ENCODE results near the gene SGTA.
"Not testable (repeated sequence)": the region's sequence is repeated elsewhere in the genome, so short reads cannot be mapped to it uniquely, and the experiment has no call there.

DNA sequence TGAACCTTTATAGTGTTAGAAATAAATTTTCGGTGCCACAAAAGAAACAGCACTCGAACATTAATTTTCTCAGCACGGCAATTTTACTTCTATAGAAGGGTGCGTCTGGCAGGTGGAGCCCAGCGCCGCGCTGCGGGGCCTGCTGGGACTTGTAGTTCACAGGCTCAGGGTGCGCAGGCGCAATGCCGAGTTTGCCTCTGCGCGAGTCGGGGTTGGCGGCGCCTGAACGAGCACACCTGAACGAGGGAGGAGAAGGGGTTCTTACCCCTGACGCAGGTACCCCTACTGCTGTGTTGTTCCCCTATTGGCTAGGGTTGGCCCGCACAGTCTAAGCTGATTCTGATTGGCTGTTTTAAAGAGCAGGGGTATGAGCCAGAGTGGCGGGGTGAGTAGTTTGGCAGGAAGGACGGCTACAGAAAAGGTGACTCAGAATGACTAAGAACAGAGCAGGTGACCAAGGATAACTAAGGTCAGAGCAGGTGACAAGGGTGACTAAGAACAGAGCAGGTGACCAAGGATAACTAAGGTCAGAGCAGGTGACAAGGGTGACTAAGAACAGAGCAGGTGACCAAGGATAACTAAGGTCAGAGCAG is 34.3 kb upstream of the SGTA start:
- not testable (repeated sequence) for TF ChIP-seq POLR2A (IDR thresholded peaks at IDR 0.05; ENCODE audit: control extremely low read depth in 1 of 2, low read depth in 2 of 2, low read length in 2 of 2); CTCF (IDR thresholded peaks at IDR 0.05; ENCODE audit: control extremely low read depth in 1 of 3, insufficient read depth in 1 of 3, low read depth in 1 of 3, low read length in 3 of 3); GTF2F1 (IDR thresholded peaks at IDR 0.05; ENCODE audit: borderline replicate concordance, low read depth, low read length); RBBP5 (IDR thresholded peaks at IDR 0.05; ENCODE audit: borderline replicate concordance, low read depth, low read length); POLR2AphosphoS5 (IDR thresholded peaks at IDR 0.05; ENCODE audit: low read depth, low read length); SP2 (IDR thresholded peaks at IDR 0.05; ENCODE audit: low read length); MAFK (IDR thresholded peaks at IDR 0.05; ENCODE audit: low read depth, low read length); BCL11A (IDR thresholded peaks at IDR 0.05; ENCODE audit: low read depth in 2 of 2, low read length in 2 of 2); JUND (IDR thresholded peaks at IDR 0.05; ENCODE audit: low read length); CHD1 (IDR thresholded peaks at IDR 0.05; ENCODE audit: low read depth, low read length); SUZ12 (IDR thresholded peaks at IDR 0.05; ENCODE audit: low read length); EP300 (IDR thresholded peaks at IDR 0.05; ENCODE audit: borderline replicate concordance in 1 of 2, low read depth in 2 of 2, low read length in 2 of 2); RAD21 (IDR thresholded peaks at IDR 0.05 in 1 of 2, conservative IDR thresholded peaks at IDR 0.05 in 1 of 2; ENCODE audit: low read depth in 2 of 2, low read length in 2 of 2)
- TF ChIP-seq SP1 (IDR thresholded peaks at IDR 0.05; ENCODE audit: low read depth, low read length), result peak; percentile 55; the same call in 1 of the 2 replicates

Data from H1 (cell line).